Effector CD8-positive, alpha-beta T cell (primary cell): ENCODE measurements around the gene MARCHF11.

Experiments used
- DNase-seq: peaks from one replicate; lab custom pipeline; 2025; lab: John Stamatoyannopoulos, UW

MARCHF11 gene

GRCh38 chr5:16131878-16132277 is 47.7 kb downstream of the MARCHF11 start:
- no peak for DNase-seq

GRCh38 chr5:16128944-16129343 is 50.6 kb downstream of the MARCHF11 start:
- DNase-seq, result no peak

GRCh38 chr5:16127865-16128544 is 51.6 kb downstream of the MARCHF11 start:
- no peak for DNase-seq

- DNase-seq, result no peak
These were observed 59.0 kb downstream of the MARCHF11 start for GRCh38 chr5:16120579-16120978.

GRCh38 chr5:16119790-16120189 is 59.8 kb downstream of the MARCHF11 start:
- no peak for DNase-seq

- no peak for DNase-seq
These were observed 64.5 kb downstream of the MARCHF11 start for GRCh38 chr5:16115140-16115539.

- DNase-seq, result no peak
These were observed 71.2 kb downstream of the MARCHF11 start for GRCh38 chr5:16108418-16108817.

- no peak for DNase-seq
These were observed 74.6 kb downstream of the MARCHF11 start for GRCh38 chr5:16104961-16105360.

GRCh38 chr5:16095612-16096011 is 84.0 kb downstream of the MARCHF11 start:
- no peak for DNase-seq

GRCh38 chr5:16090270-16090669 is 89.3 kb downstream of the MARCHF11 start:
- DNase-seq, result no peak

- no peak for DNase-seq
These were observed 96.6 kb downstream of the MARCHF11 start for GRCh38 chr5:16082982-16083381.

- DNase-seq, result no peak
These were observed 97.5 kb downstream of the MARCHF11 start for GRCh38 chr5:16082053-16082452.

GRCh38 chr5:16081376-16081955 is 98.1 kb downstream of the MARCHF11 start:
- DNase-seq, result no peak

- no peak for DNase-seq
These were observed 102.9 kb downstream of the MARCHF11 start for GRCh38 chr5:16076657-16077056.

- DNase-seq, result no peak
These were observed 105.2 kb downstream of the MARCHF11 start for GRCh38 chr5:16074358-16074757.

- DNase-seq, result no peak
These were observed 107.0 kb downstream of the MARCHF11 start for GRCh38 chr5:16072616-16073015.

- no peak for DNase-seq
These were observed 112.2 kb downstream of the MARCHF11 start for GRCh38 chr5:16067415-16067814.

- DNase-seq, result no peak
These were observed 112.8 kb downstream of the MARCHF11 start for GRCh38 chr5:16066810-16067209.

- DNase-seq, result no peak
These were observed 113.3 kb downstream of the MARCHF11 start for GRCh38 chr5:16066320-16066719.

GRCh38 chr5:16065831-16066230 is 113.8 kb downstream of the MARCHF11 start:
- DNase-seq, result no peak

- no peak for DNase-seq
These were observed 115.3 kb downstream of the MARCHF11 start for GRCh38 chr5:16064135-16064893.

GRCh38 chr5:16061163-16061562 is 118.4 kb downstream of the MARCHF11 start:
- no peak for DNase-seq

GRCh38 chr5:16057277-16057676 is 122.3 kb downstream of the MARCHF11 start:
- DNase-seq, result no peak
